HG03103 (cell line): ENCODE data around the gene CCDC102A.
"Not testable (repeated sequence)": the region's sequence is repeated elsewhere in the genome, so short reads cannot be mapped to it uniquely, and the experiment has no call there.

Source experiments
- ATAC-seq: cut with Tn5 transposase; IDR thresholded peaks from one replicate; pipeline ENCODE4 v1.9.1; 2021; ENCODE audit warnings: low read depth; ENCODE audit not compliant: unreplicated experiment

CCDC102A gene

GRCh38 chr16:57566436-57566835 is 30.1 kb upstream of the CCDC102A start:
- ATAC-seq = no peak

DNA sequence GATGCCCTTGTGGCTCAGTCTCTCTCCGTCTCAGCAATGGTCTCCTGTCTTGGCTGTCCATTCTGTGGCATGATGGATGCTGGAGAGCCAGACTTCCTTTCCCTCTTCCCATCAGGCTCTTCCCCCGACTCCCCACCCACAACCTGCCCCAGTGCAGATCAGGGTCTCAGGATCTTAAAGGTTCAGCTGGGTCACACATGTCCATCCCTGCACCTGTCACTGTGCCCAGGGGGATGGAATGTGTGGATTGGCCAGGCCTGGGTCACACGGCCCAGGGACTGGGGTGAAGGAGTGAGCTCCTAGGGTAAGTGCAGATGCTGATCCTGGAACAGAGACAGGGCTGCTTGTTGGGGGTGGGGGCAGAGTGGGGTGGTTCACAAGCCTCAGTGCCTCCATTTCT is 29.1 kb upstream of the CCDC102A start:
- ATAC-seq = no peak

DNA sequence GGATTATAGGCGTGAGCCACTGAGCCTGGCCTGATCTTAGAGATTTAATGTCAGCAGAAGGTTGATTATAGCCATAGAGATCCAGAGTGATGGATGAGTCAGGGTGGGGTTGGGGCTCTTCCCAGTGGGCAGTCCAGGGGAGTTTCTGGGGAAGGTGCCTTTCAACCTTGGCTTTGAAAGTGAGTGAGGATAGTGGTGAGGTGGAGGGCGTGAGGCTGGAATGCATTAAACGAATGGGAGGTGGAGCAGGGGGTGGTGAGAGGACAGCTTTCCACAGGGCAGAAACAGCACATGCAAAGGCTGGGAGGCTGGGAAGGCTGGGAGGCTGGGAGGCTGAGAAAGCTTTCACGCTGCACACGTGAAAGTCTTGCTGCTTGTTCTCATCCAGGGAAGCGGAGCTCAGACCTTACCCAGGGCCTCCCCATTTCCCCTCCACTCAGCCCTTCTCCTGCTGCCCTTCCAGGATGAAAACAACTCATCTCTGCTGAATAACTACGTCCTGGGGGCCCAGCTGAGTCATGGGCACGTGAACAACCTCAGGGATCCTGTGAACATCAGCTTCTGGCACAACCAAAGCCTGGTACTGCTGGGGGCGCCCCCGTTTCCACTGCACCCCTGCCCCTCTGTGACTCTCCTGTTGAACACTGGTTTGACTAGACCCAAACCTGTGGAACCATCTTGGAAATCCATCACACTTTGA is 28.4 kb upstream of the CCDC102A start:
- no peak for ATAC-seq

GRCh38 chr16:57563761-57564160 is 27.4 kb upstream of the CCDC102A start:
- ATAC-seq = no peak

- no peak for ATAC-seq
Measured at GRCh38 chr16:57563487-57563750, 27.0 kb upstream of the CCDC102A start.

DNA sequence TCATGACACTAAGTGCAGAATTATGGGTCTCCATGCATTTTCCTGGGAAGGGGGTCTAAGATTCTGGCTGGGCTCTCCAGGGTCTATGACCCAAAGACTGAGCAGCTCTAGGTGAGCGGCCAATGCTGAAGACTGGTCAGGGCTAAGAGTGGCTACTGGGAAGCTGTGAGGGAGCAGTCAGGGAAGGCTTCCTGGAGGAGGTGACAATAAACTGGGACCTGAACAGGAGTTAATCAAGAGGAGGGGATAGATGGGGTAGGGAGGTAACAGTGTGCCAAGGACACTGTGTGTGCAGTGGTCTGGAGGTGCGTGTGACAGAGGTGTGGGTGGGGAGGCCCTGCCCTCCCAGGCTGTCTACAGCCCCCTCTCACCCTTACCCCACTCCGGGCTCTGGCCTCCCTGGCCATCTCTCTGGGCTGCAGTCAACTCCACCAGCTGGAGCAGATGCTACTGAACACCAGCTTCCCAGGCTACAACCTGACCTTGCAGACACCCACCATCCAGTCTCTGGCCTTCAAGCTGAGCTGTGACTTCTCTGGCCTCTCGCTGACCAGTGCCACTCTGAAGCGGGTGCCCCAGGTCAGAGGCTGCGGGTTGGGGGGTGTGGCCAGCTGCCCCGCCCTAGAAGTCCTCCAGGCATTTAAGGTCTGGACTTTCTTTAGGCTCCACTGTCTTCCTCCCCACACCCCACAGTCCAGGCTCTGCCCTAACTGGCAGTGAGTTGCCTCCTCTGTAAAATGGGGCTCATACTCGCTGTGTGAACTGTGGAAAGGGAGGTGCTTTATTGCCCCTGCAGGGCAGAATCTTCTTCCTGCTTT is 26.5 kb upstream of the CCDC102A start:
- no peak for ATAC-seq

DNA sequence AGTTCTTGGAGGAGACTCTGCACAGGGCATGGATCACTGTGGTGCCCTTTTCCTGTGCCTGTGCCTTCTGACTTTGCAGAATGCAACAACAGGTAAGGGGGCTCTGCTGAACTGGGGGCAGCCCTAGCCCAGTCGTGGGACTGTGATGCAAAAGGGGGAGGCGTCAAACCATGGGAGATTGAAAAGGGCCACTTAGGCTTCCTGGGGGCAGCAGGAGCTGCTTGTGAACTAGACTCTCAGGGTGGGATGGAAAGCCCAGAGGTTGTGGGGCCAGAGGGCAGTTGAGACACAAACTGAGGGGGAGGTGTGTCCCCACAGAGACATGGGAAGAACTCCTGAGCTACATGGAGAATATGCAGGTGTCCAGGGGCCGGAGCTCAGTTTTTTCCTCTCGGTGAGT is 25.7 kb upstream of the CCDC102A start:
- no peak for ATAC-seq

- ATAC-seq = no peak
Measured at GRCh38 chr16:57559072-57559790, 22.9 kb upstream of the CCDC102A start.

- ATAC-seq = no peak
Measured at GRCh38 chr16:57556941-57557541, 20.7 kb upstream of the CCDC102A start.

DNA sequence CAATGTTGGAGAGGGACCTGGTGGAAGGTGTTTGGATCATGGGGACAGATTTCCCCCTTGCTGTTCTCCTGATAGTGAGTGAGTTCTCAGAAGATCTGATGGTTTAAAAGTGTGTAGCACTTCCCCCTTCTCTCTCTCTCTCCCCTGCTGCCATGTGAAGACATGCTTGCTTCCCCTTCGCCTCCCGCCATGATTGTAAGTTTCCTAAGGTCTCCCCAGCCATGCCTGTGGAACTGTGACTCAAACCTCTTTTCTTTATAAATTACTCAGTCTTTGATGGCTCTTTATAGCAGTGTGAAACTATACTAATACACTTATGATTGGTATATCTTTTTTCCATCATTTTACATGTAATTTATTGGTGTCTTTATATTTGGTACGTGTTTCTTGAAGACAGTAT is 19.5 kb upstream of the CCDC102A start:
- no peak for ATAC-seq

DNA sequence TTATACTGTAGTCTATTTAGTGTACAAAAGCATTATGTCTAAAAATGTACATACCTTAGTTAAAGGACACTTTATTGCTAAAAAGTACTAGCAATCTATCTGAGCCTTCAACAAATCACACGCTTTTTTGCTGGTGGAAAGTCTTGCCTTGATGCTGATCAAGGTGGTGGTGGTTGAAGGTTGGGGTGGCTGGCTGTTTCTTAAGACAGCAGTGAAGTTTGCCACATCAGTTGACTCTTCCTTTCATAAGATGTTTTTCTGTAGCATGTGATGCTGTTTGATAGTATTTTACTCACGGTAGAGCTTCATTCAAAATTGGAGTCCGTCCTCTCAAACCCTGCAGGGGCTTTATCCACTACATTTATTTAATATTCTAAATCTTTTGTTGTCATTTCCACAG is 14.7 kb upstream of the CCDC102A start:
- no peak for ATAC-seq

- ATAC-seq = no peak
Measured at GRCh38 chr16:57549730-57550129, 13.4 kb upstream of the CCDC102A start.

DNA sequence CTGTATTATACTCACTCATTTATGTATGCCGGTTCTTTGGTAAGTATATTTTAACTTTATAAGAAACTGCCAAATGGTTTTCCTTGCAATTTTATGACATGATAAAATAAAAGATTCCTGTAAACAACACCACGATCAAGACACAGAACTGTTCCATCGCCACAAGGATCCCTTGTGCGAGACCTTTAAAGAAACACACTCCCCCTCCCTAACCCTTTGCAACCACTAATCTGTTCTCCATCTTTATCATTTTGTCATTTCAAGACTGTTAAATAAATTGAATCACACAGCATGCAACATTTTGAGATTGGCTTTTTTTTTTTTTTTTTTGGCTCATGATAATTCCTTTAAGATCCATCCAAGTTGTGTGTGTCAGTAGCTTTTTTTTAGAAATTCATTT is 12.0 kb upstream of the CCDC102A start:
- ATAC-seq = no peak

- not testable (repeated sequence) for ATAC-seq
Measured at GRCh38 chr16:57547524-57547923, 11.2 kb upstream of the CCDC102A start.

- peak; percentile 76 for ATAC-seq
Measured at GRCh38 chr16:57544124-57544653, 7.8 kb upstream of the CCDC102A start.

- ATAC-seq = no peak
Measured at GRCh38 chr16:57541754-57542435, 5.5 kb upstream of the CCDC102A start.

DNA sequence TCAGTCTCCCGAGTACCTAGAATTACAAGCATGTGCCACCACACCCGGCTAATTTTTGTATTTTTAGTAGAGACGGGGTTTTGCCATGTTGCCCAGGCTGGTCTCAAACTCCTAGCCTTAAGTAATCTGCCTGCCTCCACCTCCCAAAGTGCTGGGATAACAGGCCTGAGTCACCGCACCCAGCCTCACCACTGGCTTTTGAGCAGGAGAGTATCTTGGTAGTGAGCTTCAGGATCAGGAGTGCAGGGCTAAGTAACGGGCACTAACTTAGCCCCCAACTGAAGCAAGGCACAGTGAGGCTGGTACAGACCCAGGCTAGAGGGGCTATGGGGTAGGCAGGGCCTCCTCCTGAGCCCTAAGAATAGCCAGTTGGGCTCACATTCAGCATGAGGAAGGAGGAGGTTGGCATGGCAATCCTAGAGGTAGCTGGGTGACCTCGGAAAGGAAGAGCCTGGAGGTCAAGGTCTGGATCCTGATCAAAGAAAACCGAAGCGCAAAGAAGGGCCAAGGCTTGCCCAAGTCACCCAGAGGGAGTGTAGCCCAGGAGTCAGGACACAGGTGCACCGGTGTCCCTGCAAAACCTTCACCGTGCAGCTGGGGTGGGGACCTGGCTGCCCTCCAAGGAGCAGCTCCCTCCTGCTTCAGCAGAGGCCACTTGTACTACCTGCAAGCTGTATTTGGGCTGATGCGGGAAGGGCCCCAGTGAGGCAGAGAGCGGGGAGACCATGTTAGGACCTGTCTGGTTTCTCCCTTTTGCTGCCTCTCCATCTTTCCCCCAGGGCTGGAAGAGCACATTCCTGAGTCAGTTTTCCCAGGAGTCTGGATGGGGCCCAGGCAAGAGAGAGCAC is 4.8 kb upstream of the CCDC102A start:
- no peak for ATAC-seq

GRCh38 chr16:57540387-57540786 is 4.0 kb upstream of the CCDC102A start:
- no peak for ATAC-seq

DNA sequence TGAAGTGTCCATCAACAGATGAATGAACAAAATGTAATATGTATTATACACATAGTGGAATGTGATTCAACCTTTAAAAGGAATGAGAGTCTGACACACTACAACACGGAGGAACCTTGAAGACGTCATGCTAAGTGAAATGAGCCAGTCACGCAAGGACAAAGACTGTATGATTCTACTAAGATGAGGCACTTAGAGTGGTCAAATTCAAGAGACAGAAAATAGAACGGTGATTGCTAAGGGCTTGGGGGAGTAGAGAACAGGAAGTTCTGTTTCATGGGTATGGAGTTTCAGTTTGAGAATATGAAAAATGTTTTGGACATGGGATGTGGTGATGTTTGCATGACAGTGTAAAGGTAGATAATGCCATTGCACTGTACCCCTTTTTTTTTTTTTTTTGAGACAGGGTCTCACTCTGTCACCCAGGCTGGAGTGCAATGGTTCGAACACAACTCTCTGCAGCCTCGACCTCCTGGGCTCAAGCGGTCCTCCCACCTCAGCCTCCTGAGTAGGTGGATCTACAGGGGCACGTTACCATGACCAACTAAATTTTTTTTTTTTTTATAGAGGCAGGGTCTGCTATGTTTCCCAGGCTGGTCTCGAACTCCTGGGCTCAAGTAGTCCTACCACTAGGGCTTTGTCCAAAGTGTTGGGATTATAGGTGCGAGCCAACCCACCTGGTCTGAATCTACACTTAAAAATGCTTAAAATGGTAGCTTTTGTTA is 2.9 kb upstream of the CCDC102A start:
- peak; percentile 39 for ATAC-seq
